ENCODE data around the gene ANG.
"Not testable (repeated sequence)": the region's sequence is repeated elsewhere in the genome, so short reads cannot be mapped to it uniquely, and the experiment has no call there.

The ANG gene

GRCh38 chr14:20714593-20715250 is 26.2 kb downstream of the ANG start:
- FAIRE-seq (no peak), DNase-seq (ENCODE audit: insufficient read length, low spot score) (no peak)
- TF ChIP-seq, protein P1, sequence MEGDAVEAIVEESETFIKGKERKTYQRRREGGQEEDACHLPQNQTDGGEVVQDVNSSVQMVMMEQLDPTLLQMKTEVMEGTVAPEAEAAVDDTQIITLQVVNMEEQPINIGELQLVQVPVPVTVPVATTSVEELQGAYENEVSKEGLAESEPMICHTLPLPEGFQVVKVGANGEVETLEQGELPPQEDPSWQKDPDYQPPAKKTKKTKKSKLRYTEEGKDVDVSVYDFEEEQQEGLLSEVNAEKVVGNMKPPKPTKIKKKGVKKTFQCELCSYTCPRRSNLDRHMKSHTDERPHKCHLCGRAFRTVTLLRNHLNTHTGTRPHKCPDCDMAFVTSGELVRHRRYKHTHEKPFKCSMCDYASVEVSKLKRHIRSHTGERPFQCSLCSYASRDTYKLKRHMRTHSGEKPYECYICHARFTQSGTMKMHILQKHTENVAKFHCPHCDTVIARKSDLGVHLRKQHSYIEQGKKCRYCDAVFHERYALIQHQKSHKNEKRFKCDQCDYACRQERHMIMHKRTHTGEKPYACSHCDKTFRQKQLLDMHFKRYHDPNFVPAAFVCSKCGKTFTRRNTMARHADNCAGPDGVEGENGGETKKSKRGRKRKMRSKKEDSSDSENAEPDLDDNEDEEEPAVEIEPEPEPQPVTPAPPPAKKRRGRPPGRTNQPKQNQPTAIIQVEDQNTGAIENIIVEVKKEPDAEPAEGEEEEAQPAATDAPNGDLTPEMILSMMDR (IDR thresholded peaks at IDR 0.05; ENCODE audit: insufficient read depth, missing control alignments) = no peak

- TF ChIP-seq, protein P1 (IDR thresholded peaks at IDR 0.05; ENCODE audit: insufficient read depth, missing control alignments) = no peak
- no peak for FAIRE-seq
Measured at GRCh38 chr14:20719777-20720176, 31.2 kb downstream of the ANG start.

DNA sequence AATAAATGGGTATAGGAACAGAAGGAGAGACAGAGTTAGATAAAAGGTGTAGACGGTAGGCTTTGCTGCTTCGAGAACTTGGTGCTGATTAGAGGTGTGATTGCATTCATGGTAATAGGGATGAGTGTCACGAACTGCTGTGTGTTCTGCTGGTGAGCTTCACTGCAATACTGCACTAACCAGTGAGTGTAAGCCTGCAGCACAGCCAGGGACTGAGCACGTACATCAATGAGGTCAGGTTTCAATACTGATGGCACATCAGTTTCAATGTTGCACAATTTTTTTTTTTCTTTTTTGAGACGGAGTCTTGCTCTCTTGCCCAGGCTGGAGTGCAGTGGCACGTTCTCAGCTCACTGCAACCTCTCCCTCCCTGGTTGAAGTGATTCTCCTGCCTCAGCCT is 32.2 kb downstream of the ANG start:
- no peak for FAIRE-seq
- DNase-seq (ENCODE audit: insufficient read length, low spot score) = no peak
- TF ChIP-seq, protein P1 (IDR thresholded peaks at IDR 0.05; ENCODE audit: insufficient read depth, missing control alignments) = no peak

More at GRCh38 chr14:20719777-20720176, 31.2 kb downstream of the ANG start:
- no peak for DNase-seq (ENCODE audit: insufficient read length, low spot score)

DNA sequence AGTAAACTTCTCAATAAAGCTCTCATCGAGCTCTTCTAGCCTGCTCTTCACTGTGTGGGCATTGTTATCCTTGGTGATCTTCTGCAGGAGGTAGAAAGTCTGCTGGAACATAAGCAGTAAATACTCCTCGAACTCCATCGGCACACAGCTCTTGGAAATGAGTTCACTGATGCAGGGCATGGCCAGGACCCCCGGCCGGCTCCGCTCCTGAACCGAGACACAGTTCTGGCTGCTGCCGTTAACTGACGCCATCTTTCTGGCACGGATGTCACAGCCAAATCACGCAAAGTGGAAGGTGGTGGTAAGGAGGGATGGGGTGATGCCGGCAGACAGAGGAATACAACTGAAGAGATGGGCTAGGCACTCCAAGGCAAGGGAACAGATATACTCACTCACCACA is 33.5 kb downstream of the ANG start:
- FAIRE-seq = no peak
- TF ChIP-seq, protein P1 (IDR thresholded peaks at IDR 0.05; ENCODE audit: insufficient read depth, missing control alignments) = no peak
- DNase-seq (ENCODE audit: insufficient read length, low spot score) = no peak

- FAIRE-seq (no peak), DNase-seq (ENCODE audit: insufficient read length, low spot score) (no peak)
- TF ChIP-seq, protein P1 (IDR thresholded peaks at IDR 0.05; ENCODE audit: insufficient read depth, missing control alignments) = no peak
Measured at GRCh38 chr14:20723488-20723887, 34.9 kb downstream of the ANG start.

DNA sequence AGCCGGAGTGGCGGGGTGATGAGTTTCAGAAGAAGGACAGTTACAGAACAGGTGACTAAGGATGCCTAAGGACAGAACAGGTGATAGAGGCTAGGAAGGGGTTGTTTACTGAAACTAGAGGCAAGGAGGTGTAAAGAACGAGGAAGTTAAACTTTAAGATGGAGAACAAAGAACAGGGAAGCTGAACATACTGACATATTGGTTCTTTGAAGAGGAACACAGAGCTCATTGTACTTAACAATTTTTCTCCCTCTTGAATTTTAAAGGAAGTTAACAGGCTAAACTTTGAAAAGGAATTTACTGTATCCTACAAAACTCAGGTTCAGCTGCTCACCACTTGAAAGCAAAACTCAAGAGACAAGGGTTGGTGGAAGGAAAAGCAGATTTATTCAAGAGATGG is 37.6 kb downstream of the ANG start:
- not testable (repeated sequence) for FAIRE-seq; DNase-seq (ENCODE audit: insufficient read length, low spot score)

DNA sequence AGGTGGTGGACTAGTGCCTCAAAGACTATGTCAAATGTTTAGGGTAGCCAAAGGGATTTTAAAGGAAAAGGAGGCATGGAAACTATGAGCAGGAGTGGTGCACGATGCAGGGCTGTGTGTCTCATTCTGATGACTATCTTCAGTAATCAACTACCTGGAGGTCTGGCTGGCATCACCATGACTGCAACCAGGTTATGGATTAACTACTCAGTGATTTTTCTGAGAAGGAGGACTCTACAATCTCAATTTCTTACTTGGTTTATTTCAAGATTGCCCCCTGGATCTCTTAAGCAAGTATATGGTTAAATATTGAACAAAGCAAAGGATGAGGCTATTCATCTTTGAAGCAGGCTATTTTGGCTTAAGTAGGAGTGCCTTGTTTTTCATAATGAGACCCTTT is 38.0 kb downstream of the ANG start:
- FAIRE-seq (no peak), DNase-seq (ENCODE audit: insufficient read length, low spot score) (no peak)
- TF ChIP-seq, protein P1 (IDR thresholded peaks at IDR 0.05; ENCODE audit: insufficient read depth, missing control alignments) = no peak

GRCh38 chr14:20730891-20731290 is 42.3 kb downstream of the ANG start:
- DNase-seq (ENCODE audit: insufficient read length, low spot score) (no peak), FAIRE-seq (no peak)
- TF ChIP-seq, protein P1 (IDR thresholded peaks at IDR 0.05; ENCODE audit: insufficient read depth, missing control alignments) = no peak

Data from D721Med (cell line).